Caco-2 (cell line): ENCODE results near the gene LAP3. TPM values are rescaled to one million over a fixed set of nuclear protein-coding genes. Genes with fewer than 3 reads are reported as not detected.

Experiments used
- BruUV-seq: library from RNA; stranded (reverse); fragments of 400-500 nt; replicated peaks from 2 replicates; lab custom pipeline; 2021; lab: Mats Ljungman, UMichigan
- CTCF ChIA-PET: fragments of 300-600 bp; sonication (Branson Sonifier 250); formaldehyde crosslinking; loops from one replicate; lab custom pipeline; 2022; ENCODE audit warnings: antibody characterized with exemption; lab: Charles Lee
- POLR2A ChIA-PET: fragments of 300-600 bp; sonication (Branson Sonifier 250); formaldehyde crosslinking; loops from one replicate; lab custom pipeline; 2022; ENCODE audit warnings: antibody characterized with exemption; lab: Charles Lee
- DNase-seq, 2 experiments: peaks; one replicate each; pipeline versions ENCODE4 v3.0.0 to v3.0.0-alpha.2; 2020 to 2022
- H3K27me3 ChIP-seq: replicated peaks from 2 replicates; pipeline ENCODE4 v1.6.0; 2011; ENCODE audit warnings: low read length; ENCODE audit not compliant: control insufficient read depth, insufficient read depth
- H3K36me3 ChIP-seq: 2 replicates; pipeline ENCODE4 v1.5.1; 2011; ENCODE audit warnings: low read length; ENCODE audit not compliant: control insufficient read depth, insufficient read depth
- H3K4me1 ChIP-seq: fragments of 250-450 bp; sonication (Bioruptor Pico); 2 replicates; pipeline ENCODE4 v1.5.1; 2020; ENCODE audit warnings: mild to moderate bottlenecking
- H3K4me3 ChIP-seq: 2 replicates; pipeline ENCODE4 v1.5.1; 2011; ENCODE audit warnings: low read depth, mild to moderate bottlenecking, control low read depth, low read length
- H3K9me3 ChIP-seq: fragments of 250-450 bp; sonication (Bioruptor Pico); 2 replicates; pipeline ENCODE4 v1.5.1; 2020; ENCODE audit warnings: mild to moderate bottlenecking, moderate library complexity
- H3K27ac Mint-ChIP-seq: one replicate; pipeline ENCODE4 v1.8.0; 2022; ENCODE audit warnings: mixed read lengths; ENCODE audit not compliant: unreplicated experiment
- H3K27me3 Mint-ChIP-seq: one replicate; pipeline ENCODE4 v1.8.0; 2022; ENCODE audit warnings: mixed read lengths; ENCODE audit not compliant: insufficient read depth, unreplicated experiment
- H3K36me3 Mint-ChIP-seq: one replicate; pipeline ENCODE4 v1.8.0; 2022; ENCODE audit warnings: mild to moderate bottlenecking, mixed read lengths; ENCODE audit not compliant: insufficient read depth, unreplicated experiment
- H3K4me1 Mint-ChIP-seq: one replicate; pipeline ENCODE4 v1.8.0; 2022; ENCODE audit warnings: low read depth, mixed read lengths; ENCODE audit not compliant: unreplicated experiment
- H3K4me3 Mint-ChIP-seq: one replicate; pipeline ENCODE4 v1.8.0; 2022; ENCODE audit warnings: mild to moderate bottlenecking, moderate library complexity, mixed read lengths; ENCODE audit not compliant: unreplicated experiment
- H3K9me3 Mint-ChIP-seq: one replicate; pipeline ENCODE4 v1.8.0; 2022; ENCODE audit warnings: mixed read lengths; ENCODE audit not compliant: unreplicated experiment
- intact Hi-C: fragments of 100-400 bp; cut with micrococcal nuclease; formaldehyde crosslinking; loops from one replicate; pipeline ENCODE4 v1.10.0; 2022; ENCODE audit not compliant: unreplicated experiment
- total RNA-seq: library from RNA; stranded (reverse); gene quantifications from 2 replicates; pipeline ENCODE4 v1.2.3, GENCODE V29; 2022
- TF ChIP-seq, protein P1 (sequence below), 2 experiments: fragments of 200-600 bp in 1 of 2; IDR thresholded peaks; 1 replicate in 1 of 2; 2 replicates in 1 of 2; pipeline versions ENCODE4 v1.5.1 to v1.8.0; 2011 to 2022; ENCODE audit warnings: antibody characterized with exemption in 1 of 2, control low read depth in 1 of 2, inconsistent platforms in 1 of 2, low read depth in 1 of 2, low read length in 1 of 2, mild to moderate bottlenecking in 1 of 2, moderate library complexity in 1 of 2; ENCODE audit not compliant: insufficient read depth in 1 of 2, severe bottlenecking in 1 of 2, unreplicated experiment in 1 of 2

Gene LAP3
- total RNA-seq, 1 experiment from 2014 or later: 62.7 TPM

- ChIA-PET CTCF (no interaction called here), POLR2A (no interaction called here)
- no peaks in the 10 kb centered on the region for H3K9me3 ChIP-seq
- no peak for DNase-seq
- Mint-ChIP-seq H3K27ac (no peak overlapping the region), H3K36me3 (no peaks in the 10 kb centered on the region), H3K4me1 (no peaks in the 10 kb centered on the region), H3K9me3 (no peaks in the 10 kb centered on the region), H3K27me3 (no peaks in the 10 kb centered on the region), H3K4me3 (no peak overlapping the region)
- H3K36me3 ChIP-seq: no peaks in the 10 kb centered on the region
- H3K4me1 ChIP-seq: no peaks in the 10 kb centered on the region
- intact Hi-C loops: no loop called here
- no peaks in the 10 kb centered on the region for H3K27me3 ChIP-seq
- TF ChIP-seq, protein P1, sequence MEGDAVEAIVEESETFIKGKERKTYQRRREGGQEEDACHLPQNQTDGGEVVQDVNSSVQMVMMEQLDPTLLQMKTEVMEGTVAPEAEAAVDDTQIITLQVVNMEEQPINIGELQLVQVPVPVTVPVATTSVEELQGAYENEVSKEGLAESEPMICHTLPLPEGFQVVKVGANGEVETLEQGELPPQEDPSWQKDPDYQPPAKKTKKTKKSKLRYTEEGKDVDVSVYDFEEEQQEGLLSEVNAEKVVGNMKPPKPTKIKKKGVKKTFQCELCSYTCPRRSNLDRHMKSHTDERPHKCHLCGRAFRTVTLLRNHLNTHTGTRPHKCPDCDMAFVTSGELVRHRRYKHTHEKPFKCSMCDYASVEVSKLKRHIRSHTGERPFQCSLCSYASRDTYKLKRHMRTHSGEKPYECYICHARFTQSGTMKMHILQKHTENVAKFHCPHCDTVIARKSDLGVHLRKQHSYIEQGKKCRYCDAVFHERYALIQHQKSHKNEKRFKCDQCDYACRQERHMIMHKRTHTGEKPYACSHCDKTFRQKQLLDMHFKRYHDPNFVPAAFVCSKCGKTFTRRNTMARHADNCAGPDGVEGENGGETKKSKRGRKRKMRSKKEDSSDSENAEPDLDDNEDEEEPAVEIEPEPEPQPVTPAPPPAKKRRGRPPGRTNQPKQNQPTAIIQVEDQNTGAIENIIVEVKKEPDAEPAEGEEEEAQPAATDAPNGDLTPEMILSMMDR (IDR thresholded peaks at IDR 0.05; ENCODE audit: insufficient read depth in 1 of 2, low read depth in 1 of 2, low read length in 1 of 2, severe bottlenecking in 1 of 2, unreplicated experiment in 1 of 2): no peak
- no TSS peak for BruUV-seq
- H3K4me3 ChIP-seq: no peak overlapping the region
Observed at GRCh38 chr4:17550549-17550948, 26.4 kb upstream of the LAP3 start.

GRCh38 chr4:17552427-17552826 is 24.6 kb upstream of the LAP3 start:
- POLR2A ChIA-PET: no interaction called here
- Mint-ChIP-seq H3K9me3 (no peaks in the 10 kb centered on the region), H3K4me1 (peaks cover 5% of the 10 kb centered on the region), H3K36me3 (no peaks in the 10 kb centered on the region), H3K4me3 (no peak overlapping the region), H3K27ac (no peak overlapping the region), H3K27me3 (no peaks in the 10 kb centered on the region)
- Histone ChIP-seq H3K27me3 (no peaks in the 10 kb centered on the region), H3K4me1 (peaks cover under 1% of the 10 kb centered on the region; the same call in 1 of the 2 replicates), H3K9me3 (no peaks in the 10 kb centered on the region), H3K36me3 (no peaks in the 10 kb centered on the region), H3K4me3 (no peak overlapping the region)
- CTCF ChIA-PET: no interaction called here
- intact Hi-C loops: no loop called here
- peak in 1 of 2 experiments; percentile 5 for DNase-seq
- BruUV-seq: no TSS peak
- TF ChIP-seq, protein P1 (IDR thresholded peaks at IDR 0.05; ENCODE audit: insufficient read depth in 1 of 2, low read depth in 1 of 2, low read length in 1 of 2, severe bottlenecking in 1 of 2, unreplicated experiment in 1 of 2): no peak

GRCh38 chr4:17554568-17554967 is 22.4 kb upstream of the LAP3 start:
- TF ChIP-seq, protein P1 (IDR thresholded peaks at IDR 0.05; ENCODE audit: insufficient read depth in 1 of 2, low read depth in 1 of 2, low read length in 1 of 2, severe bottlenecking in 1 of 2, unreplicated experiment in 1 of 2): no peak
- peaks cover 21% of the 10 kb centered on the region for H3K4me1 ChIP-seq

More at GRCh38 chr4:17554568-17554967, 22.4 kb upstream of the LAP3 start:
- Mint-ChIP-seq H3K4me1 (peaks cover 11% of the 10 kb centered on the region), H3K4me3 (no peak overlapping the region), H3K9me3 (no peaks in the 10 kb centered on the region), H3K27ac (no peak overlapping the region), H3K36me3 (no peaks in the 10 kb centered on the region), H3K27me3 (no peaks in the 10 kb centered on the region)
- DNase-seq: no peak
- Histone ChIP-seq H3K27me3 (no peaks in the 10 kb centered on the region), H3K4me3 (no peak overlapping the region), H3K36me3 (no peaks in the 10 kb centered on the region), H3K9me3 (no peaks in the 10 kb centered on the region)
- no TSS peak for BruUV-seq
- CTCF ChIA-PET: no interaction called here
- POLR2A ChIA-PET: no interaction called here
- intact Hi-C loops: no loop called here
